MM.1S (cell line): ENCODE measurements around the gene SMURF1.

Experiments
- DNase-seq: peaks from one replicate; pipeline ENCODE4 v3.0.0-alpha.2; 2015
- H2AFZ ChIP-seq: fragments of 300-600 bp; sonication (generic); 2 replicates; pipeline ENCODE4 v1.6.0; 2016; ENCODE audit warnings: antibody characterized with exemption, low read length
- H3F3A ChIP-seq: fragments of 300-600 bp; sonication (generic); 2 replicates; pipeline ENCODE4 v1.6.1; 2016; ENCODE audit warnings: mild to moderate bottlenecking, antibody characterized with exemption, low read length, moderate library complexity, mixed read lengths; ENCODE audit not compliant: insufficient read depth
- H3K27ac ChIP-seq: fragments of 300-600 bp; sonication (generic); 2 replicates; pipeline ENCODE4 v1.5.1; 2016; ENCODE audit warnings: mild to moderate bottlenecking, low read length
- H3K27me3 ChIP-seq: fragments of 300-600 bp; sonication (generic); replicated peaks from 2 replicates; pipeline ENCODE4 v1.6.0; 2016; ENCODE audit warnings: low read length; ENCODE audit not compliant: insufficient read depth
- H3K36me3 ChIP-seq: fragments of 300-600 bp; sonication (generic); replicated peaks from 2 replicates; pipeline ENCODE4 v1.6.1; 2016; ENCODE audit warnings: mild to moderate bottlenecking, low read length, mixed read lengths; ENCODE audit not compliant: insufficient read depth
- H3K4me1 ChIP-seq: fragments of 300-600 bp; sonication (generic); 2 replicates; pipeline ENCODE4 v1.6.1; 2016; ENCODE audit warnings: low read length, mixed read lengths
- H3K4me2 ChIP-seq: fragments of 300-600 bp; sonication (generic); 2 replicates; pipeline ENCODE4 v1.6.0; 2016; ENCODE audit warnings: low read depth, low read length
- H3K4me3 ChIP-seq: fragments of 300-600 bp; sonication (generic); 2 replicates; pipeline ENCODE4 v1.5.1; 2016; ENCODE audit warnings: low read length, mixed read lengths
- H3K79me2 ChIP-seq: fragments of 300-600 bp; sonication (generic); 2 replicates; pipeline ENCODE4 v1.6.1; 2016; ENCODE audit warnings: mixed run types, low read length, mixed read lengths
- H3K9ac ChIP-seq: fragments of 300-600 bp; sonication (generic); 2 replicates; pipeline ENCODE4 v1.6.1; 2016; ENCODE audit warnings: low read length, mixed read lengths
- H3K9me2 ChIP-seq: fragments of 300-600 bp; sonication (generic); replicated peaks from 2 replicates; pipeline ENCODE4 v1.6.1; 2016; ENCODE audit warnings: mild to moderate bottlenecking, low read length, mixed read lengths; ENCODE audit not compliant: insufficient read depth
- H3K9me3 ChIP-seq: fragments of 300-600 bp; sonication (generic); replicated peaks from 2 replicates; pipeline ENCODE4 v1.6.1; 2016; ENCODE audit warnings: mild to moderate bottlenecking, low read length, mixed read lengths; ENCODE audit not compliant: insufficient read depth
- H4K20me1 ChIP-seq: fragments of 300-600 bp; sonication (generic); 2 replicates; pipeline ENCODE4 v1.6.1; 2016; ENCODE audit warnings: mild to moderate bottlenecking, low read length, moderate library complexity, mixed read lengths; ENCODE audit not compliant: insufficient read depth
- CTCF ChIP-seq: fragments of 300-600 bp; sonication (generic); IDR thresholded peaks from 2 replicates; pipeline ENCODE4 v1.5.1; 2016; ENCODE audit warnings: antibody characterized with exemption, low read length, mixed read lengths
- EZH2 ChIP-seq: fragments of 300-600 bp; sonication (generic); optimal IDR thresholded peaks from 2 replicates; pipeline ENCODE3; 2017; ENCODE audit warnings: low read depth, mild to moderate bottlenecking, antibody characterized with exemption, low read length, mixed read lengths
- EZH2phosphoT487 ChIP-seq: fragments of 300-600 bp; sonication (generic); IDR thresholded peaks from 2 replicates; pipeline ENCODE4 v1.6.1; 2018; ENCODE audit warnings: antibody characterized with exemption, low read length

Gene SMURF1

GRCh38 chr7:99112097-99112496, 31.8 kb downstream of the SMURF1 start:
- Histone ChIP-seq H3K4me2 (peak overlapping the region; percentile 2; the same call in 1 of the 2 replicates), H3F3A (no peaks in the 10 kb centered on the region), H3K27ac (peak overlapping the region; percentile 3; the same call in 1 of the 2 replicates), H3K4me3 (no peak overlapping the region), H3K9me2 (no peaks in the 10 kb centered on the region), H3K79me2 (peaks cover 71% of the 10 kb centered on the region), H4K20me1 (no peaks in the 10 kb centered on the region), H3K9ac (no peak overlapping the region), H2AFZ (no peak overlapping the region), H3K36me3 (no peaks in the 10 kb centered on the region), H3K4me1 (peaks cover 11% of the 10 kb centered on the region), H3K27me3 (no peaks in the 10 kb centered on the region), H3K9me3 (no peaks in the 10 kb centered on the region)
- TF ChIP-seq CTCF, result no peak
- TF ChIP-seq EZH2phosphoT487, result no peak
- no peak for TF ChIP-seq EZH2
- peak; percentile 11 for DNase-seq

- Histone ChIP-seq H3K27me3 (no peaks in the 10 kb centered on the region), H3K4me3 (no peak overlapping the region), H3K9ac (no peak overlapping the region), H3K9me3 (no peaks in the 10 kb centered on the region), H3K4me1 (peaks cover 11% of the 10 kb centered on the region), H3K4me2 (no peak overlapping the region; the same call in 1 of the 2 replicates), H3F3A (no peaks in the 10 kb centered on the region), H3K36me3 (no peaks in the 10 kb centered on the region), H3K27ac (no peak overlapping the region; the same call in 1 of the 2 replicates), H4K20me1 (no peaks in the 10 kb centered on the region), H3K79me2 (peaks cover 76% of the 10 kb centered on the region), H2AFZ (no peak overlapping the region), H3K9me2 (no peaks in the 10 kb centered on the region)
- DNase-seq, result no peak
- no peak for TF ChIP-seq EZH2phosphoT487
- TF ChIP-seq EZH2, result no peak
- no peak for TF ChIP-seq CTCF
Measured at GRCh38 chr7:99111591-99111990, 32.3 kb downstream of the SMURF1 start.

- H4K20me1 ChIP-seq, result no peaks in the 10 kb centered on the region
- no peaks in the 10 kb centered on the region for H3K9me2 ChIP-seq
- no peak overlapping the region for H3K4me3 ChIP-seq
- H3K79me2 ChIP-seq, result peaks cover 79% of the 10 kb centered on the region
- H3K4me2 ChIP-seq, result no peak overlapping the region
- H3K36me3 ChIP-seq, result no peaks in the 10 kb centered on the region
- TF ChIP-seq EZH2phosphoT487, result no peak
- no peak for TF ChIP-seq EZH2
- no peak for TF ChIP-seq CTCF
- H3F3A ChIP-seq, result no peaks in the 10 kb centered on the region
- H3K27ac ChIP-seq, result no peak overlapping the region
- no peaks in the 10 kb centered on the region for H3K9me3 ChIP-seq
- H3K9ac ChIP-seq, result no peak overlapping the region
- H2AFZ ChIP-seq, result no peak overlapping the region
- DNase-seq, result no peak
- H3K4me1 ChIP-seq, result peaks cover 11% of the 10 kb centered on the region
- no peaks in the 10 kb centered on the region for H3K27me3 ChIP-seq
Measured at GRCh38 chr7:99109108-99110051, 34.5 kb downstream of the SMURF1 start.
